Measurements from ENCODE around the gene CNTNAP4.

Gene CNTNAP4

DNA sequence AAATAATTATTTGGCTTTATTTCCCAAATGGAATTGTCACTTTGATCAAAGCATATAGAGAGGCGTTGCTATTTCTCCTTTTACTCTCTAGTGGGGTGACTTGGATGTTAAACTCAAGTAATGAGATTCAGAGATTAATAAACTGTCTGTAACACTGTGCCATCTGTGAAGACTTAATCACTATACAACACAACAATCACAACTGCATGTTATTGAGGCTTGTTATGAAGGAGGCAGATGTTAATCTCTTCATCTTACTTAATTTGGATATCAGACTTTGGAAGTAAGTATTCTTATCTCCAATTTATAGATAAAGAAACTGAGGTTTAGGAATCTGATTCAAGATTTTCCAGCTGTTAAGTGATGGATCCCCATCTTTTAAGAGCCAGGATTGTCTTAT lies 132.5 kb downstream of the CNTNAP4 start:
- DNase-seq: no peak

DNA sequence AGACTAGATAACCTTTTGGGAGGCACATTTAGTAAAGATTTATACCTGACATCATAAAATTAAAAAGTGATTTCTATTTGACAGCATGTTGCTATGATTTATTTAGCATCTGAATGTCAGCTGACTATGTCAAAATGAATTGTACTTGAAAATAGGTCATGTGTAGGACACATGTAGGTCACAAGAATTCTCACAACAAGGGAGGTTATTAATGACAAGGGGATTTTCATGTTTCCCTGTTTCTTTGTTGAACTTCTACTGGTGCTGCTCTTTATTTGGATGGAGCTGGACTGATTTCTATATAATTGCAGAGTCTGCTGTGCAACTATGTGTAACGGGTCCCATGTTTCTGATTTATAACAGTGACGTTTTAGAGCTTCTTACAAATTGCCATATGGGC lies 144.4 kb downstream of the CNTNAP4 start:
- DNase-seq: no peak

GRCh38 chr16:76428858-76429257 lies 151.7 kb downstream of the CNTNAP4 start:
- peak; percentile 5 for DNase-seq

DNA sequence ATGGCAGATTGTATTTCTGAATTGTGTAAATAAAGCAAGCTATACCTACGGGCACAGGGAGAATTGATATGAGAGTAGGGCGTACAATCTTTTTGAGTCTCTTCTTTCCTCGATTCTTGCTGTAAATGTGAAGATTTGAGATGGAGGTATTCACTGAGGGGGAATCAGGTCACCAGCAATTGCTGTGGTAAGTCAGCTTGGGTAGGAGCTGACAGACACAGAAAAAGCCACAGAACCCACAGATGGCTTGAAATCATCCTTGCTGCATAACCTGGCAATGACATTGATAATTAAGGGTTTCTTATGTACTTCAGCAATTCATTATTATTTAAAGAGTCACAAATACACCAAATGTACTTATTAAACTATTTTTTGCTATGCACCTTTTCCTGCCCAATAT lies 164.2 kb downstream of the CNTNAP4 start:
- DNase-seq: no peak

- no peak for DNase-seq
These were observed 164.7 kb downstream of the CNTNAP4 start for GRCh38 chr16:76441876-76442275.

DNA sequence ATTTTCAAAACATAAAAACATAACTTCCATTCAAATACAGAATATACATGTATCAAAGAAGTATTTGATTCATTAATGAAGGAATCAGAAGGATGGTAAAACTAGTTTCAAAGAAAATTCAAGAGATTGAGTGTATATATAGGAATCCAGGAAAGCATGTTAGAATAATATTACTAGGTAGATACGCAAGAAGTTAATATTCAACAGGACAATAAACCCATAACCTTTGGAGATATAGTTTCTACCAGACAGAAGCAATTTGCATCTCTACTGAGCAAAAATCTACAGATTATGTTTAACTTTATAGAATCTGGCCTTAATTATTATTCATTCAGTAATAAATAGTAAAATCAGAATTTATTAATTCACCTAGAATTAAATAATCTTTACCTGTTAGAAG lies 166.8 kb downstream of the CNTNAP4 start:
- DNase-seq: no peak

GRCh38 chr16:76444832-76445231 lies 167.6 kb downstream of the CNTNAP4 start:
- DNase-seq: no peak

GRCh38 chr16:76445815-76446214 lies 168.6 kb downstream of the CNTNAP4 start:
- no peak for DNase-seq

GRCh38 chr16:76446251-76446650 lies 169.1 kb downstream of the CNTNAP4 start:
- DNase-seq: no peak

DNA sequence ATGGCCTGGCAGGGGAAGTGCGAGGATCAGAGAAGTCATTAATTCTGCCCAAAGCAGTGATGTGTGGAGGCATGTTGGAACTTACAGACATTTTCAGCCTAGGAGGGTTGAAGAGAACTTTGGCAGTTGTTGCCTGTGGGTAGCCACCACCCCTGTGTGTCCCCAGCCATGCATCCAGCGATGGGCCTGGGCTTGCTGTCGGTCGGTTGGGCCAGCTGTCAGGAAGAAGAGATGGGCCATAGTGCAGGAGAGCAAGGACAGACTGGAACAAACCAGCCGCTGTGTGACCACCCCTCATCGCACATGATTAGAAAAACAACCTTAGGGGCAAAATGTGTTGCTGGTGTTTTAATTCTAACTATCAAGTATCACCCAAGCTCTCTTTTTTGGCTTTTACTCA lies 173.7 kb downstream of the CNTNAP4 start:
- no peak for DNase-seq

GRCh38 chr16:76455257-76455656 lies 178.1 kb downstream of the CNTNAP4 start:
- no peak for DNase-seq

DNA sequence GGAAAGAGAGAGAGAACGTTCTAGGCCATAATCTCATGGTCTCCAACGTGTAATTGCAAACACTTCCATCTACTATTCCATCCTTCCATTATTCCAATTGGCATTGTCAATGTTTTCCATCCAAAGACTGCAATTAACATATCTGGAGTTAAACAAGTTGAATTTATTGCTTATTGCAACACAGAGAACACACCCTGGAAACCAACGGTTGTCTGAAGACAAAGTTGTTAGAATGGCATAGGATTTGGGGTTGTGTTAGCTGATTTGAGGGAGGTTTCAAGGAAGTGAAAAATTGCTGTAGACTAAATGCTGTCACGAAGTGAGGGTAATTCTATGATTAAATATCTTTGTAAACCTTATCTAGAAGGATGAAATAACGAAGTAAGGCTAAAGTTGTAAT lies 178.8 kb downstream of the CNTNAP4 start:
- DNase-seq: no peak

- DNase-seq: no peak
These were observed 181.9 kb downstream of the CNTNAP4 start for GRCh38 chr16:76459111-76459510.

GRCh38 chr16:76461836-76462235 lies 184.6 kb downstream of the CNTNAP4 start:
- no peak for DNase-seq

GRCh38 chr16:76464955-76465620 lies 187.9 kb downstream of the CNTNAP4 start:
- no peak for DNase-seq

DNA sequence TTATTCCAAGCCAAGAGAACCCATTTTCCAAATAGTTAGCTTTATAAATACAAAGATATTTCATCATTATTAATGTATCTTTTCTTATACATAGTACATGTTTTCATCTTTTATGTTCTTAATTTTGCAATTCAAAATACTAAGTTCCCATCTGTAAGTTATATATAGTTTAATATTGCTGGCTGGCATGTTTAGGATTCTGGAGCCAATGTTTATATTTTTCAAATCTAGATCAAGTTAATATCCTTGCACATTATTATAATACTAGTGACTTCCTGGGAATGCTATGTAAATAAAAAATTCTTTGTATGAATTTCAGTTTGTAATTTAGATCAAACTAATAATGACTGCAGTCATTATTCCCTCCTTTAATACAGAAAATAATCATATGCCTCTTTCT lies 189.7 kb downstream of the CNTNAP4 start:
- no peak for DNase-seq

DNA sequence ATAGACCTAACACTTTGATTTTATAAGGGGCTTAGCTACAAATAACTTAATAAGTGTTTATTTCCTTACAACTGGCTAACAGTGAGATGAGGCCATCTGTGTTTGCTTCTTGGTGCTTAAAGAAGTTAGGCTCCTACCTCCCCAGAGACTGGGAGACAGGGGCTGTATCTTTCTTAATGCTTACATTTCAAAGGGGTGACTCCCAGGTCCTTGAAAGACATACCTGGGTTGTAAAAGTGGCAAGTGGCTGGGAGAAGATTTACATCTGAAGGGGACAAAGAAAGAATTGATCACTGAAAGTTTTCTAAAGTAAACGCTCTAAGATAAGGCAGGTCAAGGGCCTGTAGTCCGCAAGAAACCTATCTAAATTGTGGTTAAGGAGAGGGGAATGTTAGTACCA lies 196.8 kb downstream of the CNTNAP4 start:
- DNase-seq: no peak

GRCh38 chr16:76478105-76478504 lies 200.9 kb downstream of the CNTNAP4 start:
- no peak for DNase-seq

GRCh38 chr16:76483307-76483909 lies 206.2 kb downstream of the CNTNAP4 start:
- no peak for DNase-seq

DNA sequence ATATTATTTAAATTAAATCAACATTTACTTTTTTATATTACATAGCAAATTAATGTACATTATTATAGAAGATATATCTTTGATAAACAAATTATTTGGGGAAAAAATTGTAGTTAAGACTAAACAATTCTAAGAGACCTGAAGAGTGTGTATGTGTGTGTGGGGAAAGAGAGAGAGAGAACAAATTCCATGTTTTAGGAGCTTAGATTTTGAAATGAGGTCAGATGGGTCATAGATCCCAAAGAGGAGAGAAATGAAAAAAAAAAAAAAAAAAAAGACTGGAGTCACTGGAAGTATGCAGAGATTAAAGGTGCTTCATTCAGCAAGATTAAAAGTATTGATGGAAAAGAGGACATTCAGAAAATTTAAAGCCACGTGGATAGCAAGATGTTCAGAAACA lies 206.8 kb downstream of the CNTNAP4 start:
- DNase-seq: no peak

DNA sequence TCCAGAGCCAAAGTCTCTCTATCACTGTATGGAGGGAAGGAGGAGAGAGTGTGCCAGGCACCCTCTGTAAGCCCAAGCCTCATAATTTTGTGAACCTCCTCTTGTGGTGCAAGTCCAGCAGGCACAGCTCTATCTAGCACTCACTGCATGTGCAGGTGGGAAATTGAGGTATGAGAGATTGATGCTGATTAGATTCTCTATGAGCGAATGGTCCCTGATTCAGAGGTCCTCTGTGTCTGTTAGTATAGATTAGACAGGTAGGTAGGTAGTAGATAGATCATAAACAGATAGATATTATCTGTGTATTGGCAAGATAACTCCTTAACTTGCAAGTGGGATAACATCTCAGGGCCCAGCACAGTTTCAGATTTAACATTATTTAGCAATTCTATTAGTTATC lies 209.5 kb downstream of the CNTNAP4 start:
- DNase-seq: no peak

DNA sequence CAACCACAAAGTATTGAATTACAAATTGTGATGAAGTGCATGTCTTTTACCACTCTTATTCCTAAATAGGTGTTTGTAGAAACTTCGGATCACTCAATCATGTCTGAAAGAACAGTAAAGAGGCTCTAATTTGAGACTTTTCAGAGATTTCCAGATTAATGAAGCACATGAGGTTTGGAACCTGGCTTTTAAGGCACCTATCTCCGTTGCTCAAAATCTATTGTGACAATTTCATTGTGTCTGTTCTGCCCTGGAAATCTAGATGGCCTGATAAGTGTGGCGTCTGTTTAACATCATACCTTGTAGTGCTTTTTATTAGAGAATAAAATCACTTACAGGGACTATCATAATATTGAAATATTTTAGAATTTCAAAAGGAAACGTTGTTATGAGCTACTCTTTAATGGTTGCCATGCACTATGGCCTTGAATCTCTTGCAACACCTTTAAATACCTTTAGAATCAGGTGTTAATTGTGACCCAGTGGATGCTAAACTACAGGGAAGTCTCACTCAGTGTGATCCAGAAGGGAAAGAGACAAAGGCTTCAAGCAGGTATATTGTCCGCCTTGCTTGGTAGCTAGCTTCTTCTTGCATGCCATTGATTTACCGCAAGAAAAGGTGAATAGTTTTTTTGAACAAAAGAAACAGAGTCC lies 210.3 kb downstream of the CNTNAP4 start:
- no peak for DNase-seq

DNA sequence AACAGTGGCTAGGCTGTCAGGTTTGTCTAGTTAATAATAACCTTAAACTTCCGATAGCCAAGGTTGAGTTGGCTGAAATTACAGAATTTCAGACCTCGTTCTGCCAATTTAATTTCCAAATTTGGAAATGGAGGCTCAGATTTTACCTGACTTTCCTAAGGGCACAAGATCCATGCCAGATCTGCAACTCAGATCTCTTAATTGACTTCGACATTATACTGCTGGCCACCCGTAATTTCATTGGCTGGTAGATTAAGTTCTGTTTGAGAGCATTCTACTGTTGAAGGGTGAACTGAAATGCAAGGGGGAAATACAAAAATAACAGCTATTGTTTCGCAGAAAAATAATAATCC lies 210.8 kb downstream of the CNTNAP4 start:
- DNase-seq: no peak

DNA sequence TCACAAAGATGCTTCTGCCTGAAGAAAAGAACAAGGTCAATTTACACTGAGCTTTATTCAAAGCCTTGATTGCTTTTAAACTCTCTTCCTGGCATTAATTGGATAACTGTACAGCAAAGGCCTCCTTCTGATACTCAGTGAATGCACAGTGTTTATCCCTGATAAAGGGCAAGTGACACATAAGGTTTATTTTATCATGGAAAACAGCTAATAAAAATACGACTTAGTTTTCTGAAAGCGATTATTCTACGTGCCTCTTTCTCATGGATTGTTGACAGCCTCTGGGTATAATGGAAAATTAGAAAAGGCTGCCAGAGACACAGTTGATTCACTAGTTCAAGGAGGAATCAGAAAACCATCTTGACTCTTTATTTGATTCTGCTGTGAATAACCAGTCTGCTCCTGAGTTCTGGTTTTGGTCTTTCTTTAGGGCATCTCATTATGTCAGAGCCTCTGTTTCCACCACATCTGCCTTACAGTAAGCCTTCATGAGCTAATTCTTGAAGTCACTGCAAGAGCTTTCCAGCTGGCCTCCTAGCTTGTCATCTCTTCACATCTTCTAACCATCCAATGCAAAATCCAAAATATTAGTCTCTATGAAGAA lies 212.9 kb downstream of the CNTNAP4 start:
- DNase-seq: no peak
